ENCODE measurements around the gene GNPDA1.

The GNPDA1 gene

DNA sequence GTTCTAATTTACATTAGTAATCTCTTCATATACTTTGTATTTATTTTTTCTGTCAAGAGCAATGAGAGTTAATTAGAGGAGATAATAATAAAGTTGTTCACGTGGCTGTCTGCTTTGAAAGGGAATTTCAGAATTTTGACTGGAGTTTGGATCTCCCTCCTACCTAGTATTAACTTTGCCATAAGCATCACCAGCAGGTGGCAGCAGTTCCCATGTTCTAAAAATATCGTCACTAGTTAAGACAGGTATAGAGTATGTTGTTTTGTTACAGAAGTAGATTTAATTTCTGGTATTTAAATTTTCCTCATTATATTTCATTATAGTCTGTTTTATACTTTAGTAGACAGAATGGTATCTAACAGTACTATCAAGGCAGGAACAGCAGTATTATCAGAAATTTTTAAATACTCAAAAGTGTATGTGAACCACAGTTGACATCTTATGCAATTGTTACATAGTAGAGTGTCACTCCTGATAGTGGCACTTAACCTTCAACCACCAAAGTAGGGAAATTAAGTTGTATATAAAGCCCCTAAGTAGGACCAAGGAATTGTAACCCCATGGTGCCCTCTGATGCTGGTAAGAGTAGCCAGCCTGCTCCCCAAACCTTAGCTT, 20.4 kb downstream of the GNPDA1 start:
- DNase-seq (ENCODE audit: low spot score) = peak; percentile 58

DNA sequence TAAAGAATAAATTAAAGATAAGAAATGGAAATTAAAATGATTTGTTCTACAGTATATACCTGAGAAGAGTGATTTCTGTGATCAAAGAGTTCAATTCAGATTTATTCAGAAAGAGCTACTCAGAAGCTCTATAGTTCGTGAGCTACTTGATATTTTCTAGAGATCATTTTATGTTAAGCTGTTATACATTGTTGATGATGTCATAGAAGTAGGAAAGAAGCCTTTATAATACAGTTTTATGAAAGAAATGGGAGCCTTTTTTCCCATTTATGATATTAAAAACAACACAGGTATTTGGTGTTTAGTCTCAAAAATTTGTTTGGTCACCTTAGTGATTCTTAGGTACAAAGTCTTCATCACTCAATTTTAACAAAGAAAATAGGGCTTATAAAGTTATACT, 23.1 kb downstream of the GNPDA1 start:
- DNase-seq (ENCODE audit: low spot score) = no peak

DNA sequence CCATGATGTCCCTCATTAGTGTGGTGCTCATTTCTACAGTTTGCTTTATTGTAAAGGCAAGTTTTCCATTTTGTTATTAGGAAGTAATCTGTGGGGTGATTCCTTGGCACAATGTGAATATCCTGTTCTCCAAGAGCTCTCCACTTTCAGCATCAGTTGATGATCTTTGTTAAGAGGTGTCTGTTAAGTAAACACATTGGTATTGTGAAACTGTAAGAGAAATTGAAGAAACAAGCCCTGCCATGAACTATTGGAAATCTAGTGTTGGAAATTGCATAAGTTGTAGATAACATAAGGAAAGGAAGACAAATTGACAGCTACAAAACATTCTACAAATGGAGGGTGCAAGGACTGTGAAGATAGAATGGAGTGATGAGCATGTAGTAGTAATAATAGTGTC, 26.8 kb downstream of the GNPDA1 start:
- DNase-seq (ENCODE audit: low spot score) = no peak

DNA sequence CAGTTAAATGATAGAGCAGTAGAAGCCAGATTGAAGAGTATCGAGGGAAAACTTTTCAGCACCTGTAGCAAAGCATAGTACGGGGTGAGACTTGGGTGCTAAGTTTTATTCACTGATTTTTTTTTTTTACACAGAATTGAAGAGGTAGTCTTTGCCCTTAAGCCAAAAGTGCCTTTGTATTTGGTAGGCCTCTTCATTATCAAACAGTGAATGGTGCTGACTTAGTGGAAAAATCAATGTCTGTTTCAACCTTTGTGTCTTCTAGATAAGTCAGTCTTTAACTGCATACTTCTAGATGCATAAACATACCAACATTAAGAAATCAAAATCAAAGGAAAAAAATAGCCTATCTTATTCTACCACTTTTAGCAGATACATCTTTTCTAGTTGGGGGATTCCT, 30.2 kb downstream of the GNPDA1 start:
- no peak for DNase-seq (ENCODE audit: low spot score)

DNA sequence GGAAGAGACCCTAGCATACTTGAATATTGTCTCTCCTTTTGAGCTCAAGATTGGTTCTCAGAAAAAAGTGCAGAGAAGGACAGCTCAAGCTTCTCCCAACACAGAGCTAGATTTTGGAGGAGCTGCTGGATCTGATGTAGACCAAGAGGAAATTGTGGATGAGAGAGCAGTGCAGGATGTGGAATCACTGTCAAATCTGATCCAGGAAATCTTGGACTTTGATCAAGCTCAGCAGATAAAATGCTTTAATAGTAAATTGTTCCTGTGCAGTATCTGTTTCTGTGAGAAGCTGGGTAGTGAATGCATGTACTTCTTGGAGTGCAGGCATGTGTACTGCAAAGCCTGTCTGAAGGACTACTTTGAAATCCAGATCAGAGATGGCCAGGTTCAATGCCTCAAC, 34.4 kb downstream of the GNPDA1 start:
- DNase-seq (ENCODE audit: low spot score) = no peak

DNA sequence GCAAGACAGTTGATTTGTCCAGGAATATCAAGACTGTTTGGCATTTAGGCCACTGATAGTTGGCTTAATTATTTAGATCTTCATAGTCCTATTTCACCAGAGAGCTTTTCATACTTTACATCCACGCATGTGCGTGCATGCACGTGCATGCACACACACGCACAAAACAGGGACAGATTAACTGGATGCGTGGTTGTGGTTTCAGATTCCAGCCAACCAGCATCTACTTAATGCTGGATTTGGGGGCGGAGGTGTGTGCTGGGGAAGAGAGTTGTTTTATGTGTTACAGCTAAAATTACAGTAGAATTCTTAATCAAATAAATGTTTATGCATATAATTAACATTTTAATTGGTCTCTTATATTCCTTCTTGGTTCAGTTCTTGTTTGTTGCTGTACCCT, 36.7 kb downstream of the GNPDA1 start:
- no peak for DNase-seq (ENCODE audit: low spot score)

DNA sequence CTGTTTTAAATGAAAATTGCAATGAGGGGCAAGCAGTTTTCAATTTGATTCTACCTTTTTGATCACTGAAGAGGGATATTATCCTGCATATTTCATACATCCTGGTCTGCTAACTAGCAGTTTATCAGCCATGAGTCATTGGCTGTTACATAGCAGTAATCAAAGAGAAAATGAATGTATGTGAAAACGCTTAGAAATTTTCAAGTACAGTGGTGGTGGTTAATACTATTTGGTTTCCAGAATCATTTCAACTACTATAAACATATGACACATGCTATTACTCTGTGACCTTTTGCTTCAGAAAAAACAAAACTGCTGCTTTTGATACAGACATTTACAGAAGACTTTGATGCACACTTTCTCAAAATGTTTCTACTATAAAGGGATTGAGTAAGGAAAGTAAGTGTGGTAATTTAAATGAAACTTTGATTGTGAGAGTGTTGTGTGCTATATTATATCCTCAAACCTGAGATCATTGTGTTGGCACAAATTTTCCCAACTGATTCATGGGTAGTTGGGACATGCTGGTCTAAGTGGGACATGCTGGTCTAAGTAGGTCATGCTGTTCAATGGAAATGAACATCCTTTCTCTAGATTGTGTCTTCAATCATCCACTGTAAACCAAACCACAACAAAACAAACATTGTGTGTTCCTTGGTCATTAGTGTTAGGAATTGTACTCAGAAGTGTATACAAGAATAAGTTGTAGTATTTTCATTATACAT, 38.8 kb downstream of the GNPDA1 start:
- DNase-seq (ENCODE audit: low spot score) = no peak

DNA sequence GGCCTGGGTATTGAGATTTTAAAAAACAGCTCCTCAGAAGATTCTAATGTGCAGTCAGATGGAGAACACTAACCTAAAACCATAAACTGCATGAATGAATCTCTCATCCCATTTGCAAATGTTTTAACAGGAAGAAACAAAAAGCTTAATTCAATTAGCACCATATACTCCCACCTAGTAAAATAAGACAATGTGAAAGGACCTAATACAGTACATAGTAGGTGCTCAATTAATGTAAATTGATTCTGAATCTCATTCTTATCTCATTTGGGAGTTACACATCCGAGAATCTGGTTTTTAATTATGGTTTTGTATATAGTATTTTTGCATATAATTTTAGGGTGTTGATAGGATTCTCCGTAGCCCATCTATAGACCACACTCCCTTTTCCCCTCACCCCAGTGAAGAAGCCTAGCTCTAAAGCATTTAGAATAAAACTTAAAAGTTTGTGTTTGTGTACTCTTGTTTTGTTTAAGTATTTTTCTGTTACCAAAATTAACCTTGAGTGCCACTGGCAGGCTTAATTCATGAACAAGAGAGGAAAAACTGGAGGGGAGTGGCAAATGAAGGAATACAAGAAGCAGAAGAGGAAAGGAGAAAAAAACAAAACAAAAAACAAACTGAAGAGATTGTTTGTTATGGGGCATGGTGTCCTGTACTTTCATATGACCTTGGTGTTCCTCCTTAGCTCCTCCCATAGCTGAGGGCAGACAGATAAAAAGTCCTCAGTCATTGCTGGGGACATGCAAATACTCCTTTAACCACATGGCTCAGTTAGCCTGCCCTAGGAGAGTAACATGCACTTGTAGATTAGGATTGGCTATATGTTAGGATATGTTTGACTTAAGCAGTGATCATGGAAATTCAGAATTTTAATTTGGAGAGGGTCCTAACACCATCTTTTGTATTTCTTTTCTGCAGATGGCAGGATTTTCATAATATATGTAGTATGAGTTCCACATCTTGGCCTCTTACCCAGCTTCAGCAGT, 42.8 kb downstream of the GNPDA1 start:
- DNase-seq (ENCODE audit: low spot score) = peak; percentile 42

DNA sequence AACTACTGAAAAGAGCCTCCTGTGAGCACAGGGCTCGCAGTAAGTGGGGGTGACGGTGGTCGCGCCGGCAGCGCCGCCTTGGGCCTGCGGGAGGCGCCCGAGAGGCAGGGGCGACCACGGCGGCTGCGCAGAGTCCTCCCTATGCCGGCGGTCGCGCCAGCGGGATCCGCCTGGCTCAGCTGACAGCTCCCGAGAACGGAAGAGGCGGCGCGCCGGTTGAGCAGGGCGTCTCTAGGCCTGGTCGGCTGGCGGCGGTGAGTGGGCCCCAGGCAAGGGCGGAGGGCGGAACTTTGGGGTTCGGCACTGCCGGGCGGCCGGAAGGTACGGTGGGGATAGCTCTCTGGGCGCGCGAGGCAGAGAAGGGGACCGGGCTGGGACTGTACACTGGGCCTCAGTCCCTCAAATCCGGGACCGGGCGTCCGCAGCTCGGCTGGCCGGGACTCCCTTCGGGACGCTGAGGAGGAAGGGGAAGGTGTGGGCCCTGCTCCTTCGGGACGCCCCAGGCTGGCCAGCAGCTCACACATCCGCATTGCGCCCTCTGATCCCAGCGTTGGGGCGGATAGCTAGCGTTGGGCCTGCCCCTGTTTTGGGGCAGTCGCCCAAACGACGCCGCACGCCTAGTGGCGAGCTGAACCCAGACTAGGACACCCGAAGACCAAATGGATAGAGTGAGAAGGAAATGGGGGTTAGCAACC, 43.8 kb downstream of the GNPDA1 start, which contains the start of gene RNF14:
Gene RNF14, plus strand, starts transcription at position 192 of the 695 bp plus-strand sequence. CDS start 4,484 bp downstream, outside the sequence.
- peak; percentile 99 for DNase-seq (ENCODE audit: low spot score)

DNA sequence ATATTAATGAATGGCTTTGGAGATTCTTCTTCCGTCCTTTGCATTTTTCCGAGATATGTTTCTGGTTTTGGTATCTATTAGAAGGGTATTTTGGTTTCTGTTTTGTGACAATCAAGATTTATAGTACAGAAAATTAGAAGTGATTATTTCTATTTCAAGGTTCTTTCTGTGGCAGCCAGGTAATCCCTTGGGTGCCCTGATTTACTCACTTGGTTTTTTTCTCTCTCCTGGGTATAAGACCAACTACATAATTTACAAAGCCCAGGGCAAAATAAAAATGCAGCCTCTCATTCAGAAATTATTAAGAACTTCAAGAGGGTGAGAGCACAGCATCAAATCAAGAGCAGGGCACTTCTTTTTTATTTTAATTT, 45.9 kb downstream of the GNPDA1 start:
- DNase-seq (ENCODE audit: low spot score) = no peak

DNA sequence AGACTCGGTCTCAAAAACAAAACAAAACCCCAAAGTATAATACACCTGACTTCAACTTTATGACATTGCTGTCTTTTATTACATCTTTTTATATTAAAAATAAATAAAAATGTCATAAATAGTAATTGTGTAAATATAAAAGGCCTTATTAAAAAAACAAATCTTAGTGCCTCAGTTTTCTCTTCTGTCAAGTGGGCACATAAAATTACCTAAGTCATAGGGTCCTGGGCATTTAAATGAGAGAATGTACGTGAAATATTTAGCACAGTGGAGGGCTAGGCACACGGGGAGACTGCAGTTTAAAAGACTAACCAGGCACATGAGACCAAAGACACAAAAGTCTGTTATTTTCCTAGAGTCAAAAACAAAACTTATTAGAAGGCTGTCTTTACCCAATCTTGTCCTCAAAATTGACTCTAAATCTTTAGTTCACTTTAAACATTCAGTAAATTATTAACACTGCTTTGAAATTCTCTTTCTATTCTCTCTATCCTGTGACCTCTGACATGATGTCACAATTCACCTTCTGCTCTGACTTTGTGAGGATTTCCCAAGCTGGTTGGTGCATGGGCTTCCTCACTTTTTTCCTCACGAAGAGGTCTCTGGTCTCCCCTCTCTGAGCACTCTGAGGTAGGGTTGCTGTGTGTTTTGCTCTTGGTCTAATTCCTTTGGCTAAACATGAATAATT, 46.4 kb downstream of the GNPDA1 start:
- DNase-seq (ENCODE audit: low spot score) = no peak

DNA sequence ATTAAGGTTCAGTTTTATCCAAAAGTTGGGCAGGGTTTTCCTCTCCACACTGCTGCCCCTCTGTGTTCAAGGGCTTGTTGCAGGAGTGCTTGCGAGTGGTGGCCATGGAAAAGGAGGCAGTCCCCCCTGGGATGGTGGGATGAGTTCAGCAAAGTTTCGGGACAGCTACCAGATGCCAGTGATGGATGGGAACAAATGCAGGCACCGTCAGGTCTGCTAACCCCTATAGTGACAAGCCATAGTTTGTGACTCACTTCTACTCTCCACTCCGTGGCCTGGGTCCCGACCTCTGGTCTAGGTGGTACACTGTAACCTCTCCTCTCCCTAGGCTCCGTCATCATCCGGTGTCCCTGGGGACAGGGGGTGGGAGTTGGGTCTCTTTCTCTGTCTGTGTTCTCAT, 47.8 kb downstream of the GNPDA1 start:
- no peak for DNase-seq (ENCODE audit: low spot score)

DNA sequence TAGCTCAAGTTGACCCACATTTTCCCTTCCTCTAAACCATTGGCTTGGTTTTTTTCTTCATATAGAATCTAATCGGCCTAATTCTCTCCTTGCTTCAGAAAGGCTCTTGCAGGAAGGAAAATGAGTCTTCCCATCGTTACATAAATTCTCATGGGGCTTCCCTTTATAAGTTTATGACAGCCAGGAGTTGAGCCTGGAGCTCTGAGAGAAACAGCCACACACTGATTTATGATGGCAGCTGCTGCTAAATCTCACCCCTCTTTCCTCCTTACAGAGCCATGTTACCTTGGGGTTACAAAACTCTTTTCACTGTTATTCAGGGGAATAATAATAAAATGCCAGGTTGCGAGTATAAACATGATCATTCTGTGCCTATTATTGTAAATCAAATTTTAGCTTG, 49.1 kb downstream of the GNPDA1 start:
- no peak for DNase-seq (ENCODE audit: low spot score)

DNA sequence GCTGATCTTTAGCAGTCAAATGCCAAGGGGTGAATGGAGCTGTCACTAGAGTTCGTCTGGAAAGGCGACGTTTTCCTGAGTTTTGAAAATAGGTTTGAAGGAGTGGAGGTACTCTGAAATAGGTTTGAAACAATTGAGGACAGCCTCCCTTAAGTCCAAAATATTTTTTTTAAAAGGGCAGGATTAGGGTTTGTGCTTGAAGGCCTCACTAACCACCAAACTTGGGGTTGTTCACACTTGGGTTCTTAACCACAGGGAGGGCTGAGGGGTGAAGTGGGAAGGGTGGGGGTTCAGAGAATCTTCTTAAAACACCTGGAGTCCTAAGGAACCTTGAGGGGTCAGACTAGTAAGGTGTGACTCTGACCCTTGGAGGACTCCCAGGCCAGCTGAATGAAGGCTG, 51.4 kb downstream of the GNPDA1 start:
- no peak for DNase-seq (ENCODE audit: low spot score)

DNA sequence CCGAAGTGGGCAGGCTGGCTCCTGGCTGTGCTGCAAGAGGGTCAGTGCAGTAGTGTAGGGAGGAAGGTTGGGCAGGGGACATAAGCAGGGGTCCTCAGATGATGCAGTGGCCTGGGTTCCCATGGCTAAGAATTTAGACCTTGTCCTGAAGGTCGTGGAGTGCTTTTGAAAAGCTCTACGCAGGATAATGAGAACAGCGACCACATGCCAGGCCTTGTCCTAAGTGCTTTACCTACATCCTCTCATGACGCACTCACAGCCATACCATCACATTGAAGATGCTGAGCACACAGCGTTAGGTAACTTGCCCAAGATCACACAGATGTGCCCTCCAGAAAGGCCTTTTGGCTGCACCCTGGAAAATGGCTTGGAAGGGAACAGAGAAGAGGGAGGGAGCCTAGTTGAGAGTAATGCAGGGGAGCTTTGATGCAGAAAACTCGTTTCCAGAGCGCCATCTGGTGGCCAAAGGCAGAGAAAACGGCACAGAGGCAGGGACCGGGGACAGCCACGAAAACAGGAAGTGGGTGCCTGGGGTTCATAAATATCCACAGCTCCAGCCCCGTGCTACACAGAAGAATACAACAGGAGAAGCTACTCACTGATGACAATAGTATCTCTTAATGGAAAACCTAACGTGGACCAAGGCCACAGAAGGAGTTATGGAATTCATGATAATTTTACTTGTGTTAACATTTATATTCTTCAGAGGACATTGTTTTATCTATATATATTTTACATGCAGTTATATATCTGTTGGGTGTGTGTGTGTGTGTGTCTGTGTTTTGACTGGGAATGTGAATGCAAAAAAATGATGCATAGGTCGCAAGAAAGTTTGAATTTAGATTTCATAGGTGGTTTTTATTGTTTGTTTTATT, 52.1 kb downstream of the GNPDA1 start:
- peak; percentile 91 for DNase-seq (ENCODE audit: low spot score)

DNA sequence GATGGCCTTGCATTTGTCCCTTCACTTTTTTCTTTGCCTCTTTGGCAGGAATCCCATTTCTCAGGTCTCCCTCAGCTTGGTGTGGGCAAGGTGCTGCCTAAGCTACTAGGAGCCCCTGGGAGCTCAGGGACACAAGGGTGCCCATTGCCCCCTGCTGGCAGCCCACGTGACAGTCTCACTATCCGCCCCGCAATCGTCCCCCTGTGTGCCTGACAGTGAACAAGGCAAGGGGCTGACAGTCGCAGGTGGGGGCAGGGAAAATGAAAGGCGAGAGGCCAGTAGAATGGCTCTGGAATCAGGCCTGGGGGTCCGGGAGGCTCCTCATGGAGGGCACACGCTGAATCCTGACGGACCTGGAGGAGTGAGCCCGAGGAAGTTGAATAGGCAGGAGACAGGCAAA, 52.8 kb downstream of the GNPDA1 start:
- no peak for DNase-seq (ENCODE audit: low spot score)

DNA sequence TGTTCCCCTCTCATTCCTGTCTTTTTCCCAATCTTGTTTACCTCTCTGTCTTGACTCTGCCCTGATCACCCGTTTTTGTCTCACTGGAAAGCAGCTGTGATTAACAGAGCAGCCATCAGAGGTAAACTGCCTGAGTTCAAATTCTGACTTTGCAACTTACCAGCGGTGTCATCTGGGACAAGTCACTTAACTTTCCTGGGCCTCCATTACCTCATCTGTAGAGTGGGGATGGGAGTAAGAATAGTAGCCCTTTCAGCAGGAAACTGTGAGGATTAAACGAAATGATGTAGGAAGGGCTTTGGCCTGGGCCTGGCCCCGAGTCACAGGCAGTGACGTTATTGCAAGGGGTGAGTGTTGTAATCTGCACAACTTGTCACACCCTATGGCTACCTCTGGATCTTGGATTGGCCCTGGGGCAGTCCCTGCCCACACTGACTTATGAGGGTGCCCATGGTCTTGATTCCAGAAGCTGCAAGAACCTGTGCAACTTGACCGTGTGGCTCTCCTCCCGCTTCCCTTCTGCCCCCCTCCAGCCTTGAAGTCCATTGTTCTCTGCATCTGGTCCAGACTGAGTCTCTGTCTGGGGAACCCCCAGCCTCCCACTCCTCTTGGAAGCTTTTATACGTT, 54.2 kb downstream of the GNPDA1 start:
- peak; percentile 48 for DNase-seq (ENCODE audit: low spot score)

DNA sequence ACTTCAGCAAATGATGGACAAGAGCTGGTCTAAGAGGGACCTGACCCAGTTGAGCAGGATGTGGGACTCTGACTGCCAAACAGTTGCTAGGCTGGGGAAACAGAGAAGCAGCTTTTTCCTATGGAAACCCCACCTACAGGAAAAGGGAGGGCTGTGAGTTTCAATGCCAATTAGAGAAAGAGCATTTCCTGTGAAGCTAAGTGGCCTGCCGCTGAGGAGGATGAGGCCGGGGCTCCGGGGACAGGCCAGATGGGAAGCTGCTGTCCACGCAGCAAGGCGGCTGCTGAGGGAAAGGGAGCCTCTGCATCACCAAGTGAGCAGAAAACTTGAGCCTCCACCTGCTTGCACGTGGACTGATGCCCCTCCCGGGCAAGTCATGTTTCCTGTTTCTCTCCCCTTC, 54.7 kb downstream of the GNPDA1 start, which contains the start of gene PCDH12:
Gene PCDH12, minus strand, starts transcription at position 90 of the 400 bp plus-strand sequence. CDS start 351 bp downstream, outside the sequence.
- no peak for DNase-seq (ENCODE audit: low spot score)

DNA sequence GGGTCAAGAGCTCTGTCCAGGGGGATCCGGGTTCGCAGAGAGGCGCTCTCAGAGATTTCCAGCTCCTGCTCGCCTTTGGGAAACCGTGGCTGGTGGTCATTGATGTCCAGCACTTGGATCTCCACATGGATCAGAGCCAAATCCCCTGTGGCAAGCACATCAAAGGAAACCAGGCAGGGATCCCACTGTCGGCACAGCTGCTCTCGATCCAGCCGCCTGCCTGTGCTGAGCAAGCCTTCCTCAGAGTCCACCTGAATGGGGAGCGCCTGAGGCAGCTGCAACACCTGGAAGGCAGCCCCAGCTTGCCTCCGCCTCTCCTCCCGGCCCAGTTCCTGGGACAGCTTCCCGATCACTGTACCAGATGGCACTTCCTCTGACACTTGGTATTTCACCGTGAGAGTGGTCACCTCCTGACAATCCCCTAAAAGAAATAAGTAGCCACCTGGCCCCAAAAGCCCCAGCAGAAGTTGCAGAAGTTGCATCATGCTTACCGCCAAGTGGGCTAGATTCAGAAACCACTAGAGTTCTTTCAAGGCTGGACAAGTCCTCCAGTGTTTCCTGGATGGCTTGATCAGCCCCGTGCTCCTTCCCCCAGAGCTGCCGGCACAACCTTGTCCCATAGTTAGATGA, 55.3 kb downstream of the GNPDA1 start:
- DNase-seq (ENCODE audit: low spot score) = no peak
